Body of pancreas (tissue), 4 donors: Measurements from ENCODE around the gene TBC1D17.

Experiments used
- POLR2A ChIP-seq, 3 donors: fragments of 450-650 bp; IDR thresholded peaks; one replicate each; pipeline ENCODE4 v1.6.1; 2016; ENCODE audit warnings: antibody characterized with exemption in 3 of 3, mild to moderate bottlenecking in 2 of 3
- TF ChIP-seq, protein P1 (sequence below), 7 experiments: fragments of 450-650 bp in 4 of 7; fragments of 200-600 bp in 3 of 7; sonication (generic) in 3 of 7; IDR thresholded peaks; one replicate each; pipeline ENCODE4 v1.5.1; 2016 to 2019; ENCODE audit warnings: antibody characterized with exemption in 7 of 7

DNA sequence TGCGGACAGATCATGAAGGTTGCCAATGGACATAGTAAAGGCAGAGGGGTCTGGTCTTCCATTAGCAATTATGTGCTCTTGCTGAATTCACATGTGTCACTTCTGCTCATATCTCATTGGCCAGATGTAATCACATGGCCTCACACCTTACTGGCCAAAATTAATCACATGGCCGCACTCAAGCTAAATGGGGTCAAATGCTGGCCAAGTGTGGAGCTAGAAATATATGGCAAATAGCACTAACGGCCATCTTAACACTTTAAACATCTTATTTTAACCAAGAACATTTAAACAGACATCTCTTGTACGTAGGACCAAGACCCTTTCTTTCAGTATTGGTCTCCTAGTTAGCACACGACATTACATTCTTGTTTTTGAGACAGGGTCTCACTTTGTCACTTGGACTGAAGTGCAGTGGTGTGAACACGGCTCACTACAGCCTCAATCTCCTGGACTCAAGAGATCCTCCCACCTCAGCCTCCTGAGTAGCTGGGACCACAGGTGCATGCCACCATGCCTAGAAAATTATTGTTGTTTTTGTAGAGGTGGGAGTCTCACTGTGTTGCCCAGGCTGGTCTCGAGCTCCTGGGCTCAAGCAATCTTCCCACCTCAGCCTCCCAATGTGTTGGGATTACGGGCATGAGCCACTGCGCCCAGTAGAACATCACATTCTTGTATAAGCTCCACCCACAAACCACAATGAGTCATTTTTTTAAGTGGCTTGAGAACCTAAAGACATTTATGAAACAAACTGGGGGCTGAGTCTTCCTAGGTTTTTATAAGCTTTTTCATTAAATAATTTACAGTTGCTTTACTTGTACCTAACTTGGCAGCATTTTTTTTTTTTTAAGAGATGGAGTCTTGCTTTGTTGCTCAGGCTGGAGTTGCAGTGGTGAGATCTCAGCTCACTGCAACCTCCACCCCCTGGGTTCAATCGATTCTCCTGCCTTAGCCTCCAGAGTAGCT, 29.5 kb upstream of the TBC1D17 start:
- TF ChIP-seq, protein P1, sequence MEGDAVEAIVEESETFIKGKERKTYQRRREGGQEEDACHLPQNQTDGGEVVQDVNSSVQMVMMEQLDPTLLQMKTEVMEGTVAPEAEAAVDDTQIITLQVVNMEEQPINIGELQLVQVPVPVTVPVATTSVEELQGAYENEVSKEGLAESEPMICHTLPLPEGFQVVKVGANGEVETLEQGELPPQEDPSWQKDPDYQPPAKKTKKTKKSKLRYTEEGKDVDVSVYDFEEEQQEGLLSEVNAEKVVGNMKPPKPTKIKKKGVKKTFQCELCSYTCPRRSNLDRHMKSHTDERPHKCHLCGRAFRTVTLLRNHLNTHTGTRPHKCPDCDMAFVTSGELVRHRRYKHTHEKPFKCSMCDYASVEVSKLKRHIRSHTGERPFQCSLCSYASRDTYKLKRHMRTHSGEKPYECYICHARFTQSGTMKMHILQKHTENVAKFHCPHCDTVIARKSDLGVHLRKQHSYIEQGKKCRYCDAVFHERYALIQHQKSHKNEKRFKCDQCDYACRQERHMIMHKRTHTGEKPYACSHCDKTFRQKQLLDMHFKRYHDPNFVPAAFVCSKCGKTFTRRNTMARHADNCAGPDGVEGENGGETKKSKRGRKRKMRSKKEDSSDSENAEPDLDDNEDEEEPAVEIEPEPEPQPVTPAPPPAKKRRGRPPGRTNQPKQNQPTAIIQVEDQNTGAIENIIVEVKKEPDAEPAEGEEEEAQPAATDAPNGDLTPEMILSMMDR (IDR thresholded peaks at IDR 0.05) = no peak
- no peak for TF ChIP-seq POLR2A (IDR thresholded peaks at IDR 0.05)
